Activated T-helper 17 cell treated with anti-CD3 and anti-CD28 coated beads, Interleukin-2, amount 50 U/mL, for 72 hours (primary cell): ENCODE measurements around the gene MAP3K20. TPM values are rescaled to one million over a fixed set of nuclear protein-coding genes. Genes with fewer than 3 reads are reported as not detected.
"Not testable (repeated sequence)": the region's sequence is repeated elsewhere in the genome, so short reads cannot be mapped to it uniquely, and the experiment has no call there.

Source experiments
- ATAC-seq: fragments of 150-1000 bp; cut with Tn5 transposase; replicated peaks from 2 replicates; pipeline ENCODE4 v1.10.0; 2021; ENCODE audit warnings: mild to moderate bottlenecking, moderate library complexity
- H3K27ac Mint-ChIP-seq: one replicate; pipeline ENCODE4 v1.8.0; 2022; ENCODE audit warnings: mixed read lengths
- H3K27me3 Mint-ChIP-seq: one replicate; pipeline ENCODE4 v1.8.0; 2022; ENCODE audit warnings: mixed read lengths
- H3K36me3 Mint-ChIP-seq: one replicate; pipeline ENCODE4 v1.8.0; 2022; ENCODE audit warnings: low read depth, mild to moderate bottlenecking, mixed read lengths
- H3K4me1 Mint-ChIP-seq: one replicate; pipeline ENCODE4 v1.8.0; 2022; ENCODE audit warnings: mixed read lengths
- H3K4me3 Mint-ChIP-seq: one replicate; pipeline ENCODE4 v1.8.0; 2022; ENCODE audit warnings: mild to moderate bottlenecking, mixed read lengths
- H3K9me3 Mint-ChIP-seq: one replicate; pipeline ENCODE4 v1.8.0; 2022; ENCODE audit warnings: mixed read lengths
- total RNA-seq, 2 donors: library from RNA; stranded (reverse); gene quantifications; one replicate each; pipeline ENCODE4 v1.2.3, GENCODE V29; 2022

The MAP3K20 gene
- 10 to 100 TPM; 11.9 to 21.9 TPM for total RNA-seq

DNA sequence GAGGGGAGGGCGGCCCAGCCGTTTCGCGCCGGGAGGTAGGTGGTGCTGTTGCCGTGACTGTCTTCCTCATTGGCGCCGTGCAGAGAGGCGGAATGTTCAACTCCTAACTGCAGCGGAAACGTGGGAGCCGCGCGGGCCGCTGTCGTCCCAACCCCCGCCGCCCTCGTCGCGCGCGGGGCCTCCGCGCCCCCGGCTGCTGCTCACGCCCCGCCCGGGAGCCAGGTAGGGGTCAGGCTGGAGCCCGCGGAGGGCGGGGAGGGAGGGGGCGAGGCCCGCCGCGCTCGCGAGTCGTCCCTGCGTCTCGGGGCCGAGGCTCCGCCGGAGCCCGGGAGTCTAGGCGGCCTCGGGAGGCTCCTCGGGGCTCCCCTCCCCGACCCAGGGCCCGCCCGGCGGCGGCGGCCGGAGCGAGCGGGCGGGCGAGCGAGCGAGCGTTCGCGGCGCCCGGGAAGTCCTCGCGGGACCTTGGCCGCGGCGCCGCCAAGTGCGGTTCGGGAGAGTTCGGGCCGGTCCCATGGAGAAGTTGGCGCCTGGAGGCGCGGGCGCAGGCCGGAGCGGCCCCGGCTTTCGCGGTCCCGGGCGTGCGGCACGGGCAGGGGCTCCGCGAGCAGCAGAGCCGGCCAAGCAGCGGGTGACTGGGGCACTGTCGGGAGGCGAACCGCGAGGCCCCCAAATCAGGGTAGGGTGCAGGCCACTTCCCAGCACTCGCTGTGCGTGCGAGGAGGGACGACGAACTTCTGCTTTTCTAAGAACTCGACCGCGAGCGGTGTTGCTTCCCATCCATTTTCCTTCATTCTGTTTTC is at the start of gene MAP3K20:
TSS of gene MAP3K20 (plus strand) at position 66 of the 800 bp plus-strand sequence. CDS start 15,186 bp downstream, outside the sequence.
- Mint-ChIP-seq H3K4me1 (peaks cover 7% of the 10 kb centered on the region), H3K4me3 (peak within 1 kb of the TSS; percentile 83), H3K27ac (peak within 1 kb of the TSS; percentile 82), H3K36me3 (peaks cover 6% of the 10 kb centered on the region), H3K27me3 (peaks cover 28% of the 10 kb centered on the region), H3K9me3 (no peaks in the 10 kb centered on the region)
- ATAC-seq: peak; percentile 76

- no peak overlapping the region for H3K4me3 Mint-ChIP-seq
- H3K36me3 Mint-ChIP-seq: no peaks in the 10 kb centered on the region
- peaks cover 5% of the 10 kb centered on the region for H3K4me1 Mint-ChIP-seq
- H3K9me3 Mint-ChIP-seq: no peaks in the 10 kb centered on the region
- ATAC-seq: no peak
- H3K27ac Mint-ChIP-seq: no peak overlapping the region
- peaks cover 22% of the 10 kb centered on the region for H3K27me3 Mint-ChIP-seq
Observed at GRCh38 chr2:173026479-173026878, 49.2 kb upstream of the MAP3K20 start.

DNA sequence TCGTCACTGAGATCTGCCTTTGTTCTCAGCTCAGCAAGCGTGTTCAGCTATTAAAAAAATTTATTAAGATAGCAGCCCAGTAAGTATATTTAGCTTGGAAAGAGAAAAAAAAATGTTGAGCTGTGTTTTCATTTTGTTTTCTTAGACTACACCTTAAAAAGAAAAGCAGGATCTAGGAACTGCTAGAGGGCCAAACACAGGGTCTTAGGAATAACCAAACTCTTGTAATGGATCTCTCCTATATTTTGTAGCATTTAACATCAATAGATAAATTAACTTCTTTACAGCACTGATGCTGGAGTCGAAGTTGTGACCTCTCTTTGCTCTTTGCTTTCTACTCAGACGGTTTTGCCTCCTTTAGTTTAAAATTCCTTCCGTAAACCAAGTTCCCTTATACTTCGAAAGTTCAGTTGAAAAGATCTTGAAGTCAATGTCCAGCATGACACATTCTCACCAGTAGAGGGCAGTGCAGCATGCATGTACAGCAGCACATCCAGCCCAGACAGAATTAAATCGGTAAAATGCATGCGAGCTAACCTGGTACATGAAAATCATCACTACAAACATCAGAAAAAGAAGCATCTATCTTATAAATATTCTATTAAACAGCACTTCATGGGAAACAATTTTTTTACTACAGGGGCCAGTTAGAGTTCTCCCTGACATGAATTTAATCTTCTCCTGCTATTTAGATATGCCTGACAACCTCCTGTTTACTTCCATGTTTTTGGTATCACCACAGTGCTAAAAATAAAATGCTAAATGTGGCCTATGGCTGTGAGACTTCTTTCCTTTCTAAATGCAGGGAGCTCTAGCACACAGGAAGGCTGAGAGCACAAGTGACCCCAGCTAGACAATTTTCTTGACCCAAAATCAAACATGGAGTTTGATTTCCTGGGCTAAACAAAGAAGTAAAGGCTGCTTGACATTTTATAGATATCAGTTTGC is 48.2 kb upstream of the MAP3K20 start:
- Mint-ChIP-seq H3K4me3 (no peak overlapping the region), H3K4me1 (peaks cover 5% of the 10 kb centered on the region), H3K9me3 (no peaks in the 10 kb centered on the region), H3K36me3 (no peaks in the 10 kb centered on the region), H3K27me3 (peaks cover 26% of the 10 kb centered on the region), H3K27ac (no peak overlapping the region)
- peak; percentile 44 for ATAC-seq

GRCh38 chr2:173028141-173028540 is 47.5 kb upstream of the MAP3K20 start:
- Mint-ChIP-seq H3K36me3 (no peaks in the 10 kb centered on the region), H3K9me3 (no peaks in the 10 kb centered on the region), H3K27ac (no peak overlapping the region), H3K4me3 (no peak overlapping the region), H3K4me1 (peaks cover 5% of the 10 kb centered on the region), H3K27me3 (peaks cover 29% of the 10 kb centered on the region)
- no peak for ATAC-seq

- no peak overlapping the region for H3K4me3 Mint-ChIP-seq
- peaks cover 29% of the 10 kb centered on the region for H3K27me3 Mint-ChIP-seq
- H3K36me3 Mint-ChIP-seq: no peaks in the 10 kb centered on the region
- no peak for ATAC-seq
- no peaks in the 10 kb centered on the region for H3K9me3 Mint-ChIP-seq
- H3K27ac Mint-ChIP-seq: no peak overlapping the region
- H3K4me1 Mint-ChIP-seq: peaks cover 5% of the 10 kb centered on the region
Observed at GRCh38 chr2:173028671-173029070, 47.0 kb upstream of the MAP3K20 start.

GRCh38 chr2:173030561-173031490 is 44.8 kb upstream of the MAP3K20 start:
- peaks cover 28% of the 10 kb centered on the region for H3K27me3 Mint-ChIP-seq
- H3K9me3 Mint-ChIP-seq: no peaks in the 10 kb centered on the region
- no peak overlapping the region for H3K27ac Mint-ChIP-seq
- peaks cover 5% of the 10 kb centered on the region for H3K4me1 Mint-ChIP-seq
- H3K36me3 Mint-ChIP-seq: no peaks in the 10 kb centered on the region
- H3K4me3 Mint-ChIP-seq: no peak overlapping the region
- no peak for ATAC-seq

DNA sequence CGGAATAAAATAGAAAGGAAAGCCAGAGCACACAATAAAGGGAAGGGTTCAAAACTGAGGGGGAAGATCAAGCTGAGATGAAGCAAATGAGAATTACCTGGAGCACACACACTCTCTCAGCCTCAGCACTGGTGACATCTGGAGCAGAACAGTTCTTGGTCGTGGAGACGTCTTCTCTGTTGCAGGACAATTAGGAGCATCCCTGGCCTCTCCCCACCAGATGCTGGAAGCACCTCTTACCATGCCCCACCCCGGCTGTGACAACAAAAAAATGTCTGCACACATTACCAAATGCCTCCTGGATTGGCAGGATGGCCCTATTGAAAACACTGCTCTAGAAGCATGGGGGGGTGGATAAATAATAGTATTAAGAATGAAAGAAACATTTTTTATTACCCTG is 43.6 kb upstream of the MAP3K20 start:
- Mint-ChIP-seq H3K4me1 (peaks cover 5% of the 10 kb centered on the region), H3K27me3 (peaks cover 28% of the 10 kb centered on the region), H3K9me3 (no peaks in the 10 kb centered on the region), H3K27ac (no peak overlapping the region), H3K36me3 (no peaks in the 10 kb centered on the region), H3K4me3 (no peak overlapping the region)
- no peak for ATAC-seq

GRCh38 chr2:173033084-173033483 is 42.6 kb upstream of the MAP3K20 start:
- peaks cover 23% of the 10 kb centered on the region for H3K27me3 Mint-ChIP-seq
- no peaks in the 10 kb centered on the region for H3K4me1 Mint-ChIP-seq
- no peak overlapping the region for H3K4me3 Mint-ChIP-seq
- H3K36me3 Mint-ChIP-seq: no peaks in the 10 kb centered on the region
- no peak for ATAC-seq
- no peak overlapping the region for H3K27ac Mint-ChIP-seq
- H3K9me3 Mint-ChIP-seq: no peaks in the 10 kb centered on the region

- Mint-ChIP-seq H3K9me3 (no peaks in the 10 kb centered on the region), H3K27ac (no peak overlapping the region), H3K36me3 (no peaks in the 10 kb centered on the region), H3K4me1 (no peaks in the 10 kb centered on the region), H3K4me3 (no peak overlapping the region), H3K27me3 (peaks cover 23% of the 10 kb centered on the region)
- ATAC-seq: no peak
Observed at GRCh38 chr2:173034143-173034542, 41.5 kb upstream of the MAP3K20 start.

DNA sequence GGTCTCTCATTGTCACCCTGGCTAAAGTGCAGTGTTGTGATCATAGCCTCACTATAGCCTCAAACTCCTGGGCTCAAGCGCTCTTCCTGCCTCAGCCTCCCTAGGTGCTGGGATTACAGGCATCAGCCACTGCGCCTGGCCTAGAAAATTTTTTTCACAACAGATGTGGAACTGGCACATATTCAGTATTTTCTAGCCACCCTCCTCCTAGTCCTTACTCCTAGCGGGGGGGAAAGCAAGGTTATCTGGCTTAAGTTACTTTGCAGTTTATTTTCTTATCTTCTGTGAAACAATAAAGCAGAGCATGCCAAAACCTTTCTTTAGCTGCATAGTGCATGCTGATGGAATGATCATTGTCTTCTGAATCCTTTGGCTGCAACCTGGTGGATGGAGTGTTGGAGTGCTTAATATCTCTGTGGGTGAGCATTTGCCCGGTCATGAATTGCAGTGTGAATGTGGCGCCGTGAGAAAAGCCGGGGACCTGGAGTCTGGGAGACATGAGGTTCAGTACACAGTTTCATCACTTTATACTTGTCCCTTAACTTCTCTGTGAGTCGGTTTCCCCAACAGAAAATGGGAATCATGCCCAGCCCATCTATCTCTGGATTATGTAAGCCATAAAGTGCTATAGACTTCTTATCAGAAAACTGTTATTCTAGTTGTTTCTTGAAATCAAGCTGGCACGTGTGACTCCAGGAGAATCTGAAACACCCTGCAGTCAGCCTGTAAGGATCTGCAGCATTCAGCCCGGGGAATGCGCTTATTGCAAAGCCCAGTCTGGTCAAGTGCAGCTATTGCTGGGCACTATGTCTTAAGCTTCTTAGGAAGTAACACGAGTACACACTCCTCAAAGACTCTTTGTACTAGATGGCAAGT is 38.2 kb upstream of the MAP3K20 start:
- no peaks in the 10 kb centered on the region for H3K36me3 Mint-ChIP-seq
- H3K4me1 Mint-ChIP-seq: no peaks in the 10 kb centered on the region
- no peaks in the 10 kb centered on the region for H3K9me3 Mint-ChIP-seq
- H3K27me3 Mint-ChIP-seq: peaks cover 6% of the 10 kb centered on the region
- no peak for ATAC-seq
- no peak overlapping the region for H3K27ac Mint-ChIP-seq
- H3K4me3 Mint-ChIP-seq: no peak overlapping the region

GRCh38 chr2:173038257-173038656 is 37.4 kb upstream of the MAP3K20 start:
- H3K4me3 Mint-ChIP-seq, H3K27ac Mint-ChIP-seq, H3K4me1 Mint-ChIP-seq, H3K27me3 Mint-ChIP-seq, H3K9me3 Mint-ChIP-seq, H3K36me3 Mint-ChIP-seq, ATAC-seq: not testable (repeated sequence)

GRCh38 chr2:173040729-173041128 is 34.9 kb upstream of the MAP3K20 start:
- H3K9me3 Mint-ChIP-seq: no peaks in the 10 kb centered on the region
- H3K36me3 Mint-ChIP-seq: no peaks in the 10 kb centered on the region
- H3K4me1 Mint-ChIP-seq: no peaks in the 10 kb centered on the region
- no peaks in the 10 kb centered on the region for H3K27me3 Mint-ChIP-seq
- no peak for ATAC-seq
- H3K27ac Mint-ChIP-seq: no peak overlapping the region
- no peak overlapping the region for H3K4me3 Mint-ChIP-seq

DNA sequence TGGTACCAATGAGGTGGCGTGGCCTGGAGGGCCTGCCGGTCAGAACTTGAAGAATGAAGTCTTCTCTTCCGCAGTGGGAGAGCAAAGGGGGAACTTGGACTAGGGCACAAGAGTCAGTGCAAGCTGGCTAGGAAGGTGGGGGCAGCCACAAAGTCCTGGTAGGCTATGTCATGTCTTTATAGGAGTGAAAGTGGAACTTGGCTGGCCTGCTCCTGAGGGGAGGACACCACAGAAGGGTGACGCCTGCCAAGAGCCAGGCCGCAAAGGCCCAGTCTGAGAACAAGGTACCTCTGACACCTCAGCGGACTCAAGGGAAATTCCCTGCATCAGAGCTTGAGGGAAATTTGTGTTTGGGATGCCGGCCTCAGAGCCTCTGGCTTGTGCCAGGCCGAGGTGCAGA is 32.2 kb upstream of the MAP3K20 start:
- ATAC-seq: no peak
- H3K27ac Mint-ChIP-seq: no peak overlapping the region
- H3K36me3 Mint-ChIP-seq: no peaks in the 10 kb centered on the region
- peaks cover under 1% of the 10 kb centered on the region for H3K4me1 Mint-ChIP-seq
- H3K4me3 Mint-ChIP-seq: no peak overlapping the region
- H3K27me3 Mint-ChIP-seq: peaks cover 7% of the 10 kb centered on the region
- H3K9me3 Mint-ChIP-seq: no peaks in the 10 kb centered on the region
